Measurements from ENCODE around the gene CLCN4.

Gene CLCN4

DNA sequence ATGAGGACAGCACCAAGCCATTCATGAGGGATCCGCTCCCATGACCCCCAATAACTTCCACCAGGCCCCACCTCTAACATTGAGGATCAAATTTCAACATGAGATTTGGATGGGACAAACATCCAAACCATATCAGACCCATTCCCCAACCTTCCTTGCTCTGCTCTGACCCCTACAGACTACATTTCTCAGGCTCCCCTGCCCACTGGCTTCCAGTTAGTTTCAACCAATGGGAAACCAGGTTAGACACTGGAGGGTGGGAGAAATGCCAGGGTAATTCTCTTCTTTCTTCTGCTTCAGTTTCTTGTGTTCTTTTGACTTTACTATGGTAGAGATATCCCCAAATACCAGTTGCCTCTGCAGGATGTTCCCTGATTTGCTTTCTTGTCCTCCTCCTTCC, 125.7 kb downstream of the CLCN4 start:
- no peak for TF ChIP-seq POLR2A (IDR thresholded peaks at IDR 0.05; ENCODE audit: low read length)
- TF ChIP-seq GATA1 (IDR thresholded peaks at IDR 0.05; ENCODE audit: low read depth, low read length) = no peak
- no peak for DNase-seq

DNA sequence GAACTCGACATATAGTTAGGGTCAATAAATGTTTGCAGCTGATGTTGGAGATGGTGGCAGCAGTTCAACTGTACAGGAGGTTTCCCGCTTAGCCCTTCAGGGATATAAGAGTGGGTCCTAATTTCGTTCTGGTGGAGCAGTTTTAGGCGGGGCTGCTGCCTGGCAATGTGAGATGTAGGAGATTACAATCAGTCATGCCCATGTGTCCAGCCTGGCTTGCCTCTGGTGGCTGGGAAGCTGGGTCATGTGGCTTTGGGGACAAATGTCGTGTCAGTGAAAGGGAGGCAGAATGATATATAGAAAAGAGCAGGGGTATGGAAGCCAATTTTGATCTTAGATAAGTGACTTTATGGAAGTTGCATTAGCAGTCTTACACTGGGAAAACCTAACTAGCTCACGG, 129.4 kb downstream of the CLCN4 start:
- peak in 1 of 2 experiments; percentile 6 for DNase-seq

More for the DNA sequence above, 129.4 kb downstream of the CLCN4 start:
- TF ChIP-seq GATA1 (IDR thresholded peaks at IDR 0.05; ENCODE audit: low read depth, low read length) (no peak), POLR2A (IDR thresholded peaks at IDR 0.05; ENCODE audit: low read length) (no peak)

All from erythroblast (primary cell).